GM23338 (cell line): ENCODE results near the gene GALNT14. TPM values are rescaled to one million over a fixed set of nuclear protein-coding genes. Genes with fewer than 3 reads are reported as not detected.

ENCODE experiments used
- ATAC-seq: fragments of 200-7000 bp; cut with Tn5 transposase; 3 replicates; pipeline ENCODE4 v1.9.1; 2020
- DNase-seq: peaks from one replicate; pipeline ENCODE4 v3.0.0-alpha.2; 2015; ENCODE audit warnings: low spot score
- H2AFZ ChIP-seq: fragments of 200-600 bp; sonication (generic); 2 replicates; pipeline ENCODE4 v1.8.0; 2016; ENCODE audit warnings: antibody characterized with exemption, mild to moderate bottlenecking, moderate library complexity
- H3F3A ChIP-seq: fragments of 200-600 bp; sonication (generic); replicated peaks from 2 replicates; pipeline ENCODE4 v1.8.0; 2017; ENCODE audit warnings: antibody characterized with exemption, mixed run types, low read depth
- H3K27ac ChIP-seq: fragments of 200-600 bp; sonication (generic); 2 replicates; pipeline ENCODE4 v1.6.1; 2016; ENCODE audit warnings: low read depth
- H3K27me3 ChIP-seq: fragments of 200-600 bp; sonication (generic); 2 replicates; pipeline ENCODE4 v1.8.0; 2016; ENCODE audit warnings: mild to moderate bottlenecking, mixed run types, moderate library complexity; ENCODE audit not compliant: insufficient read depth
- H3K36me3 ChIP-seq: fragments of 200-600 bp; sonication (generic); 2 replicates; pipeline ENCODE4 v1.8.0; 2016; ENCODE audit warnings: mild to moderate bottlenecking; ENCODE audit not compliant: insufficient read depth
- H3K4me1 ChIP-seq: fragments of 200-600 bp; sonication (generic); 2 replicates; pipeline ENCODE4 v1.8.0; 2016; ENCODE audit warnings: mild to moderate bottlenecking, moderate library complexity; ENCODE audit not compliant: insufficient read depth
- H3K4me2 ChIP-seq: fragments of 200-600 bp; sonication (generic); 2 replicates; pipeline ENCODE4 v1.7.1; 2017; ENCODE audit warnings: mixed run types
- H3K4me3 ChIP-seq: fragments of 200-600 bp; sonication (generic); 2 replicates; pipeline ENCODE4 v1.6.1; 2016; ENCODE audit warnings: mixed run types
- H3K79me2 ChIP-seq: fragments of 200-600 bp; sonication (generic); replicated peaks from 2 replicates; pipeline ENCODE4 v1.8.0; 2017; ENCODE audit warnings: mild to moderate bottlenecking; ENCODE audit not compliant: insufficient read depth
- H3K9me2 ChIP-seq: fragments of 200-600 bp; sonication (generic); 2 replicates; pipeline ENCODE4 v1.8.0; 2017; ENCODE audit not compliant: insufficient read depth
- H4K20me1 ChIP-seq: fragments of 200-600 bp; sonication (generic); replicated peaks from 2 replicates; pipeline ENCODE4 v1.8.0; 2017; ENCODE audit warnings: mild to moderate bottlenecking; ENCODE audit not compliant: insufficient read depth
- H3K27ac Mint-ChIP-seq: 2 replicates; pipeline ENCODE4 v1.8.0; 2020; ENCODE audit warnings: inconsistent platforms, mild to moderate bottlenecking, moderate library complexity, mixed read lengths
- H3K27me3 Mint-ChIP-seq: 3 replicates; pipeline ENCODE4 v1.8.0; 2022; ENCODE audit warnings: low read depth, mild to moderate bottlenecking, moderate library complexity, mixed read lengths, inconsistent platforms; ENCODE audit not compliant: insufficient read depth, poor library complexity
- H3K36me3 Mint-ChIP-seq: 3 replicates; pipeline ENCODE4 v1.8.0; 2021; ENCODE audit warnings: low read depth, mild to moderate bottlenecking, inconsistent platforms, moderate library complexity, mixed read lengths
- H3K4me1 Mint-ChIP-seq: 3 replicates; pipeline ENCODE4 v1.8.0; 2020; ENCODE audit warnings: mild to moderate bottlenecking, inconsistent platforms, mixed read lengths
- H3K4me3 Mint-ChIP-seq: 3 replicates; pipeline ENCODE4 v1.8.0; 2021; ENCODE audit warnings: moderate library complexity, mild to moderate bottlenecking, inconsistent platforms, mixed read lengths
- H3K9me3 Mint-ChIP-seq: 3 replicates; pipeline ENCODE4 v1.8.0; 2020; ENCODE audit warnings: moderate library complexity, mild to moderate bottlenecking, inconsistent platforms, mixed read lengths
- CTCF ChIP-seq, 2 experiments: fragments of 200-600 bp in 1 of 2; sonication (generic) in 1 of 2; conservative IDR thresholded peaks; 2 replicates each; pipeline versions ENCODE4 v1.5.1 to v1.6.1; 2016 to 2017; ENCODE audit warnings: antibody characterized with exemption in 2 of 2, low read depth in 2 of 2, mild to moderate bottlenecking in 2 of 2, moderate library complexity in 1 of 2
- ETS1 ChIP-seq: IDR thresholded peaks from 2 replicates; pipeline ENCODE4 v1.6.1; 2016; ENCODE audit warnings: antibody characterized with exemption
- EZH2 ChIP-seq: fragments of 200-600 bp; sonication (generic); IDR thresholded peaks from one replicate; pipeline ENCODE4 v1.8.0; 2017; ENCODE audit warnings: antibody characterized with exemption, mild to moderate bottlenecking, low read depth; ENCODE audit not compliant: unreplicated experiment
- NANOG ChIP-seq: IDR thresholded peaks from 2 replicates; pipeline ENCODE4 v1.6.1; 2016; ENCODE audit warnings: antibody characterized with exemption, borderline replicate concordance
- ZNF114 ChIP-seq: fragments of 250-450 bp; sonication (Bioruptor Pico); IDR thresholded peaks from 2 replicates; pipeline ENCODE4 v1.5.0; 2020; ENCODE audit warnings: mild to moderate bottlenecking, moderate library complexity
- ZNF462 ChIP-seq: fragments of 250-450 bp; sonication (Bioruptor Pico); IDR thresholded peaks from 2 replicates; pipeline ENCODE4 v1.5.0; 2020; ENCODE audit warnings: mild to moderate bottlenecking, moderate library complexity
- polyA plus RNA-seq: library from polyadenylated mRNA; unstranded; fragments of >200 nt; fragmentation: Nextera tagmentation; extraction: Ambion mirVana; gene quantifications from 2 replicates; pipeline ENCODE4 v1.2.1, GENCODE V29; 2016
- total RNA-seq: library from RNA; depleted of rRNA; stranded (reverse); fragments of >200 nt; shearing (Covaris generic); gene quantifications from 2 replicates; pipeline ENCODE4 v1.2.3, GENCODE V29; 2014

GALNT14 gene
- total and polyA plus RNA-seq, 2 experiments from 2014 or later, result 5.4 to 7.7 TPM

GRCh38 chr2:31066551-31066950 is 71.7 kb downstream of the GALNT14 start (continued):
- TF ChIP-seq ZNF462 (CRISPR knock-in tag) (no peak), NANOG (no peak), EZH2 (no peak)

GRCh38 chr2:31066086-31066485 is 72.2 kb downstream of the GALNT14 start:
- no peak overlapping the region for H3K4me3 Mint-ChIP-seq
- H3K4me1 Mint-ChIP-seq, result peaks cover 9% of the 10 kb centered on the region; the same call in 2 of the 3 replicates
- no peak for TF ChIP-seq CTCF (conservative IDR thresholded peaks at IDR 0.05; ENCODE audit: low read depth in 2 of 2)
- TF ChIP-seq EZH2, result no peak
- no peak for TF ChIP-seq ZNF114 (CRISPR knock-in tag)
- no peak for TF ChIP-seq ZNF462 (CRISPR knock-in tag)
- TF ChIP-seq ETS1, result no peak

More at GRCh38 chr2:31066086-31066485, 72.2 kb downstream of the GALNT14 start:
- Histone ChIP-seq H3K36me3 (no peaks in the 10 kb centered on the region), H3K4me2 (no peak overlapping the region), H3K27ac (no peak overlapping the region), H3F3A (no peaks in the 10 kb centered on the region), H4K20me1 (no peaks in the 10 kb centered on the region; the same call in 1 of the 2 replicates), H3K4me3 (no peak overlapping the region), H3K4me1 (no peaks in the 10 kb centered on the region; the same call in 1 of the 2 replicates), H3K9me2 (no peaks in the 10 kb centered on the region), H2AFZ (no peak overlapping the region), H3K79me2 (no peaks in the 10 kb centered on the region), H3K27me3 (no peaks in the 10 kb centered on the region)
- Mint-ChIP-seq H3K36me3 (no peaks in the 10 kb centered on the region), H3K27me3 (peaks cover 2% of the 10 kb centered on the region), H3K9me3 (peaks cover 5% of the 10 kb centered on the region; the same call in 1 of the 3 replicates), H3K27ac (no peak overlapping the region)
- no peak for DNase-seq
- ATAC-seq, result no peak
